GM19467 (cell line): ENCODE results near the gene SON.
A peak's percentile ranks its signal among the peaks of the same experiment; 100 is the strongest.
"Not testable (repeated sequence)": the region's sequence is repeated elsewhere in the genome, so short reads cannot be mapped to it uniquely, and the experiment has no call there.

ENCODE experiments used
- ATAC-seq: cut with Tn5 transposase; IDR thresholded peaks from one replicate; pipeline ENCODE4 v1.9.1; 2021; ENCODE audit warnings: mild to moderate bottlenecking, moderate library complexity; ENCODE audit not compliant: unreplicated experiment

Gene SON

GRCh38 chr21:33572350-33572749 lies 29.5 kb downstream of the SON start:
- no peak for ATAC-seq

GRCh38 chr21:33576741-33577141 lies 33.9 kb downstream of the SON start:
- not testable (repeated sequence) for ATAC-seq

GRCh38 chr21:33578214-33578613 lies 35.4 kb downstream of the SON start:
- no peak for ATAC-seq

- no peak for ATAC-seq
Observed at GRCh38 chr21:33578959-33579542, 36.2 kb downstream of the SON start.

- no peak for ATAC-seq
Observed at GRCh38 chr21:33584455-33584854, 41.6 kb downstream of the SON start.

GRCh38 chr21:33586927-33587326 lies 44.1 kb downstream of the SON start:
- ATAC-seq = no peak

GRCh38 chr21:33587792-33588484 lies 45.1 kb downstream of the SON start:
- peak; percentile 46 for ATAC-seq

- peak; percentile 91 for ATAC-seq
Observed at GRCh38 chr21:33588485-33589335, 45.9 kb downstream of the SON start, which contains the start of gene DONSON. TSS of gene DONSON (minus strand) at chr21:33588684. CDS start at chr21:33588641, 43 bp downstream.

GRCh38 chr21:33598051-33598450 lies 55.2 kb downstream of the SON start:
- no peak for ATAC-seq

GRCh38 chr21:33608559-33608958 lies 65.7 kb downstream of the SON start:
- no peak for ATAC-seq

GRCh38 chr21:33611006-33611744 lies 68.3 kb downstream of the SON start:
- ATAC-seq = no peak

- ATAC-seq = not testable (repeated sequence)
Observed at GRCh38 chr21:33617565-33617964, 74.7 kb downstream of the SON start.

- ATAC-seq = no peak
Observed at GRCh38 chr21:33618407-33618806, 75.6 kb downstream of the SON start.

GRCh38 chr21:33619726-33620125 lies 76.9 kb downstream of the SON start:
- no peak for ATAC-seq

GRCh38 chr21:33622253-33622652 lies 79.4 kb downstream of the SON start:
- no peak for ATAC-seq

- ATAC-seq = not testable (repeated sequence)
Observed at GRCh38 chr21:33626151-33626550, 83.3 kb downstream of the SON start.
